HepG2 (cell line): Measurements from ENCODE around the gene ATP8B4. TPM values are rescaled to one million over a fixed set of nuclear protein-coding genes. Genes with fewer than 3 reads are reported as not detected.

Experiments used
- ATAC-seq: fragments of 200-7000 bp; cut with Tn5 transposase; 3 replicates; pipeline ENCODE4 v1.9.1; 2020; ENCODE audit warnings: mild to moderate bottlenecking, moderate library complexity
- BruUV-seq: library from RNA; stranded (reverse); fragments of 400-500 nt; replicated peaks from 2 replicates; lab custom pipeline; 2021; lab: Mats Ljungman, UMichigan
- CTCF ChIA-PET: fragments of 300-600 bp; formaldehyde crosslinking; extraction: SDS; loops from one replicate; lab custom pipeline; 2021; ENCODE audit warnings: low total read pairs, inconsistent platforms, low intra/inter-chr PET ratio; lab: Yijun Ruan, JAX
- POLR2A ChIA-PET: fragments of 350-600 bp; sonication (Branson Sonifier 250); formaldehyde crosslinking; loops from one replicate; lab custom pipeline; 2020; ENCODE audit warnings: antibody characterized with exemption, inconsistent platforms; lab: Yijun Ruan, JAX
- DNase-seq: peaks from one replicate; pipeline ENCODE4 v3.0.0-alpha.2; 2015; ENCODE audit warnings: low spot score
- FAIRE-seq: peaks from 3 replicates; lab custom pipeline; 2011; peaks lifted over from hg19 to GRCh38; lab: Jason Lieb, UNC
- H2AFZ ChIP-seq: one replicate; pipeline ENCODE4 v1.6.1; 2011; ENCODE audit warnings: low read length, inconsistent platforms
- H3K27ac ChIP-seq: fragments of 300-600 bp; 3 replicates; pipeline ENCODE4 v1.8.0; 2011; ENCODE audit warnings: mixed run types, mild to moderate bottlenecking, mixed read lengths, low read length, inconsistent platforms; ENCODE audit not compliant: insufficient read depth; ENCODE audit errors: extremely low read length
- H3K27me3 ChIP-seq, 2 experiments: fragments of 200-600 bp in 1 of 2; 2 replicates in 1 of 2; 3 replicates in 1 of 2; pipeline versions ENCODE4 v1.6.0 to v1.8.0; 2011; ENCODE audit warnings: low read length in 2 of 2, mild to moderate bottlenecking in 2 of 2, moderate library complexity in 2 of 2, inconsistent platforms in 1 of 2; ENCODE audit not compliant: insufficient read depth in 2 of 2, control insufficient read depth in 1 of 2
- H3K36me3 ChIP-seq, 2 experiments: fragments of 200-600 bp in 1 of 2; replicated peaks in 1 of 2; 2 replicates in 1 of 2; 3 replicates in 1 of 2; pipeline versions ENCODE4 v1.5.1 to v1.8.0; 2011; ENCODE audit warnings: low read length in 2 of 2, inconsistent platforms in 1 of 2; ENCODE audit not compliant: insufficient read depth in 2 of 2, control insufficient read depth in 1 of 2
- H3K4me1 ChIP-seq: 2 replicates; pipeline ENCODE4 v1.5.1; 2012; ENCODE audit warnings: low read length, inconsistent platforms; ENCODE audit not compliant: insufficient read depth
- H3K4me2 ChIP-seq: 2 replicates; pipeline ENCODE4 v1.6.0; 2011; ENCODE audit warnings: low read depth, low read length, inconsistent platforms
- H3K4me3 ChIP-seq, 3 experiments: fragments of 200-600 bp in 1 of 3; sonication (generic), shearing (Covaris generic) in 1 of 3; replicated peaks in 1 of 3; 2 replicates each; pipeline ENCODE4 v1.5.1; 2011 to 2016; ENCODE audit warnings: low read length in 3 of 3, inconsistent platforms in 2 of 3, low read depth in 2 of 3, mild to moderate bottlenecking in 2 of 3, control low read depth in 1 of 3, mixed read lengths in 1 of 3; ENCODE audit not compliant: insufficient read depth in 1 of 3
- H3K79me2 ChIP-seq: one replicate; pipeline ENCODE4 v1.6.1; 2011; ENCODE audit warnings: low read length, inconsistent platforms; ENCODE audit not compliant: insufficient read depth
- H3K9ac ChIP-seq: 2 replicates; pipeline ENCODE4 v1.6.0; 2011; ENCODE audit warnings: mild to moderate bottlenecking, low read depth, low read length, inconsistent platforms; ENCODE audit not compliant: insufficient read depth
- H3K9me3 ChIP-seq: 2 replicates; pipeline ENCODE4 v1.5.1; 2012; ENCODE audit warnings: mild to moderate bottlenecking, low read length
- H4K20me1 ChIP-seq: 2 replicates; pipeline ENCODE4 v1.6.0; 2011; ENCODE audit warnings: inconsistent platforms, mild to moderate bottlenecking, low read length, moderate library complexity; ENCODE audit not compliant: insufficient read depth
- GPN1 ChIP-seq: sonication (generic); formaldehyde crosslinking; IDR thresholded peaks from 2 replicates; pipeline ENCODE4 v1.5.1; 2020; ENCODE audit warnings: missing genetic modification reagents, borderline replicate concordance
- HHEX ChIP-seq: IDR thresholded peaks from 2 replicates; pipeline ENCODE4 v1.6.1; 2016; ENCODE audit warnings: control low read depth
- HNF4A ChIP-seq: sonication (generic); formaldehyde crosslinking; IDR thresholded peaks from 2 replicates; pipeline ENCODE4 v1.4.0; 2020; ENCODE audit warnings: missing genetic modification reagents
- MEIS1 ChIP-seq: sonication (generic); formaldehyde crosslinking; IDR thresholded peaks from 2 replicates; pipeline ENCODE4 v1.9.0; 2021; ENCODE audit warnings: mild to moderate bottlenecking, missing genetic modification reagents, moderate library complexity, borderline replicate concordance
- PITX1 ChIP-seq: sonication (generic); formaldehyde crosslinking; IDR thresholded peaks from 2 replicates; pipeline ENCODE4 v1.5.1; 2020; ENCODE audit warnings: mild to moderate bottlenecking, missing genetic modification reagents
- RARA ChIP-seq: IDR thresholded peaks from 2 replicates; pipeline ENCODE4 v1.6.1; 2016; ENCODE audit warnings: missing genetic modification reagents, missing compliant biosample characterization
- RFXAP ChIP-seq: sonication (generic); formaldehyde crosslinking; IDR thresholded peaks from 2 replicates; pipeline ENCODE4 v1.4.0; 2020; ENCODE audit warnings: missing genetic modification reagents, borderline replicate concordance
- SALL2 ChIP-seq: sonication (generic); formaldehyde crosslinking; IDR thresholded peaks from 2 replicates; pipeline ENCODE4 v1.8.1; 2023; ENCODE audit warnings: mild to moderate bottlenecking, missing genetic modification reagents, inconsistent platforms
- SAP130 ChIP-seq: IDR thresholded peaks from 2 replicates; pipeline ENCODE4 v1.6.1; 2016; ENCODE audit warnings: low read depth
- XRCC5 ChIP-seq: fragments of 200-400 bp; formaldehyde crosslinking; optimal IDR thresholded peaks from 2 replicates; pipeline ENCODE3; 2017; ENCODE audit warnings: mild to moderate bottlenecking, low read length
- ZBTB39 ChIP-seq: sonication (generic); formaldehyde crosslinking; IDR thresholded peaks from 2 replicates; pipeline ENCODE4 v1.5.0; 2020; ENCODE audit warnings: missing genetic modification reagents
- ZBTB42 ChIP-seq: sonication (generic); formaldehyde crosslinking; IDR thresholded peaks from 2 replicates; pipeline ENCODE4 v1.5.0; 2020; ENCODE audit warnings: mild to moderate bottlenecking, missing genetic modification reagents
- ZNF17 ChIP-seq: sonication (generic); formaldehyde crosslinking; IDR thresholded peaks from 2 replicates; pipeline ENCODE4 v1.5.0; 2020; ENCODE audit warnings: mild to moderate bottlenecking, missing genetic modification reagents
- ZNF264 ChIP-seq: sonication (generic); formaldehyde crosslinking; IDR thresholded peaks from 2 replicates; pipeline ENCODE4 v1.4.0; 2020; ENCODE audit warnings: missing genetic modification reagents
- ZNF574 ChIP-seq: sonication (generic); formaldehyde crosslinking; IDR thresholded peaks from 2 replicates; pipeline ENCODE4 v1.4.0; 2020; ENCODE audit warnings: missing genetic modification reagents
- ZNF652 ChIP-seq: IDR thresholded peaks from 2 replicates; pipeline ENCODE4 v1.6.1; 2016; ENCODE audit warnings: low read depth, borderline replicate concordance
- ZNF776 ChIP-seq: sonication (generic); formaldehyde crosslinking; IDR thresholded peaks from 2 replicates; pipeline ENCODE4 v1.4.0; 2020; ENCODE audit warnings: mild to moderate bottlenecking, missing genetic modification reagents
- ZSCAN25 ChIP-seq: sonication (generic); formaldehyde crosslinking; IDR thresholded peaks from 2 replicates; pipeline ENCODE4 v1.8.0; 2022; ENCODE audit warnings: mild to moderate bottlenecking, missing genetic modification reagents
- WGBS: methylation state at CpG from one replicate; pipeline ENCODE4 v1.1.6; 2017; ENCODE audit warnings: low lambda C conversion rate; 5-methylcytosine and 5-hydroxymethylcytosine counted together
- in situ Hi-C: cut with HindIII; loops from 2 replicates; pipeline ENCODE4 v1.10.0; 2017; ENCODE audit warnings: low pct_unique_long_range_greater_than_20kb; ENCODE audit not compliant: extremely low pct_ligation_motif_present
- intact Hi-C: fragments of 100-400 bp; cut with micrococcal nuclease; formaldehyde crosslinking; loops from one replicate; pipeline ENCODE4 v1.10.0; 2022; ENCODE audit not compliant: unreplicated experiment
- polyA plus RNA-seq, 8 experiments: library from polyadenylated mRNA; depleted of rRNA in 3 of 8; stranded (reverse) in 7 of 8; unstranded in 1 of 8; fragments of >200 nt; fragmentation: Illumina TruSeq in 4 of 8; extraction: Trizol in 4 of 8; gene quantifications; 2 replicates each; pipeline versions ENCODE4 v1.2.1 to v1.2.3, GENCODE V29; 2011 to 2016; ENCODE audit warnings: low read depth in 4 of 8, missing spikeins in 1 of 8, mixed read lengths in 1 of 8; ENCODE audit not compliant: insufficient read depth in 1 of 8
- total RNA-seq, 5 experiments: library from RNA; depleted of rRNA; stranded (reverse); fragments of >200 nt; fragmentation: Illumina TruSeq; extraction: Trizol; gene quantifications; 2 replicates each; pipeline ENCODE4 v1.2.3, GENCODE V29; 2016; ENCODE audit warnings: low read depth in 1 of 5
- TF ChIP-seq, protein P1 (sequence below): sonication (generic); formaldehyde crosslinking; IDR thresholded peaks from 2 replicates; pipeline ENCODE4 v1.9.0; 2021; ENCODE audit warnings: missing genetic modification reagents, mild to moderate bottlenecking, borderline replicate concordance

The ATP8B4 gene
- total and polyA plus RNA-seq, 2 of the 13 experiments (the other 11 are each of a cell fraction or from before 2014, with no cell fraction given), result 0.24 to 0.69 TPM

GRCh38 chr15:50003786-50004334 lies 115.2 kb downstream of the ATP8B4 start:
- H3K4me1 ChIP-seq, result no peaks in the 10 kb centered on the region
- no peaks in the 10 kb centered on the region for H3K9me3 ChIP-seq
- no peak overlapping the region for H3K9ac ChIP-seq
- ATAC-seq, result peak; percentile 100
- POLR2A ChIA-PET, result no interaction called here
- no TSS peak for BruUV-seq
- H3K4me2 ChIP-seq, result peak overlapping the region; percentile 20; the same call in 1 of the 2 replicates
- CTCF ChIA-PET, result no interaction called here
- in situ Hi-C loops (loop anchor here (25.0 kb wide), 1 partner anchor 767 kb away; no protein-coding TSS in a partner anchor), intact Hi-C loops (loop anchor here (1.0 to 10.0 kb wide), 4 partner anchors 129 to 769 kb away; no protein-coding TSS in a partner anchor)
- H3K27me3 ChIP-seq, result no peaks in the 10 kb centered on the region
- H4K20me1 ChIP-seq, result no peaks in the 10 kb centered on the region
- H3K4me3 ChIP-seq, result no peak overlapping the region
- DNase-seq, result peak; percentile 78
- FAIRE-seq, result peak; percentile 92
- no peak overlapping the region for H2AFZ ChIP-seq
- H3K27ac ChIP-seq, result no peak overlapping the region
- WGBS, result 50% methylated on average over 11 of the region's 13 CpGs
- H3K36me3 ChIP-seq, result no peaks in the 10 kb centered on the region
- H3K79me2 ChIP-seq, result no peaks in the 10 kb centered on the region
- TF ChIP-seq ZNF652 (CRISPR knock-in tag), result peak; percentile 76
- TF ChIP-seq, protein P1, sequence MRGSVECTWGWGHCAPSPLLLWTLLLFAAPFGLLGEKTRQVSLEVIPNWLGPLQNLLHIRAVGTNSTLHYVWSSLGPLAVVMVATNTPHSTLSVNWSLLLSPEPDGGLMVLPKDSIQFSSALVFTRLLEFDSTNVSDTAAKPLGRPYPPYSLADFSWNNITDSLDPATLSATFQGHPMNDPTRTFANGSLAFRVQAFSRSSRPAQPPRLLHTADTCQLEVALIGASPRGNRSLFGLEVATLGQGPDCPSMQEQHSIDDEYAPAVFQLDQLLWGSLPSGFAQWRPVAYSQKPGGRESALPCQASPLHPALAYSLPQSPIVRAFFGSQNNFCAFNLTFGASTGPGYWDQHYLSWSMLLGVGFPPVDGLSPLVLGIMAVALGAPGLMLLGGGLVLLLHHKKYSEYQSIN (CRISPR knock-in tag), result no peak
- no peak for TF ChIP-seq MEIS1 (CRISPR knock-in tag)
- TF ChIP-seq HNF4A (CRISPR knock-in tag), result no peak
- TF ChIP-seq ZNF264, result no peak
- TF ChIP-seq XRCC5, result peak; percentile 78
- no peak for TF ChIP-seq HHEX (CRISPR knock-in tag)
- TF ChIP-seq ZBTB39 (CRISPR knock-in tag), result no peak
- TF ChIP-seq ZSCAN25 (CRISPR knock-in tag), result no peak
- TF ChIP-seq ZBTB42, result 0 out of 2 replicates have a peak, but pooled peaks have one; percentile 29
- TF ChIP-seq ZNF776, result no peak
- no peak for TF ChIP-seq ZNF17 (CRISPR knock-in tag)
- TF ChIP-seq SALL2, result no peak
- TF ChIP-seq SAP130 (CRISPR knock-in tag), result peak; percentile 51
- peak; percentile 60 for TF ChIP-seq ZNF574
- no peak for TF ChIP-seq GPN1 (CRISPR knock-in tag)
- TF ChIP-seq RFXAP (CRISPR knock-in tag), result no peak
- peak; percentile 17; the same call in 1 of the 2 replicates for TF ChIP-seq RARA (CRISPR knock-in tag)
- TF ChIP-seq PITX1 (CRISPR knock-in tag), result 0 out of 2 replicates have a peak, but pooled peaks have one; percentile 41
